VCaP (cell line): ENCODE data around the gene FXYD2.

Experiments used
- H3K27ac ChIP-seq: fragments of 450-650 bp; 2 replicates; pipeline ENCODE4 v1.5.1; 2017
- CTCF ChIP-seq: fragments of 450-650 bp; conservative IDR thresholded peaks from 2 replicates; pipeline ENCODE4 v1.5.1; 2017; ENCODE audit warnings: mild to moderate bottlenecking, moderate library complexity

The FXYD2 gene

GRCh38 chr11:117796872-117797529 is 27.5 kb downstream of the FXYD2 start, which contains the start of gene DSCAML1:
TSS of gene DSCAML1 (minus strand) at chr11:117797216. CDS start at chr11:117797079, 137 bp downstream.
- no peak for TF ChIP-seq CTCF
- peak within 1 kb of the TSS; percentile 23; the same call in 1 of the 2 replicates for H3K27ac ChIP-seq

- H3K27ac ChIP-seq: peak overlapping the region; percentile 23; the same call in 1 of the 2 replicates
Observed at GRCh38 chr11:117796456-117796871, 28.1 kb downstream of the FXYD2 start.

GRCh38 chr11:117795638-117796455 is 28.7 kb downstream of the FXYD2 start:
- TF ChIP-seq CTCF: no peak
- peak overlapping the region; percentile 23; the same call in 1 of the 2 replicates for H3K27ac ChIP-seq

More at GRCh38 chr11:117796456-117796871, 28.1 kb downstream of the FXYD2 start:
- TF ChIP-seq CTCF: no peak

- no peak overlapping the region for H3K27ac ChIP-seq
- no peak for TF ChIP-seq CTCF
Observed at GRCh38 chr11:117794772-117795629, 29.5 kb downstream of the FXYD2 start.

- no peak for TF ChIP-seq CTCF
- no peak overlapping the region for H3K27ac ChIP-seq
Observed at GRCh38 chr11:117794135-117794534, 30.4 kb downstream of the FXYD2 start.

GRCh38 chr11:117793583-117793982 is 31.0 kb downstream of the FXYD2 start:
- H3K27ac ChIP-seq: no peak overlapping the region
- no peak for TF ChIP-seq CTCF

GRCh38 chr11:117792992-117793391 is 31.6 kb downstream of the FXYD2 start:
- no peak for TF ChIP-seq CTCF
- H3K27ac ChIP-seq: no peak overlapping the region
